ENCODE data around the gene GLOD4.
A peak's percentile ranks its signal among the peaks of the same experiment; 100 is the strongest.
"Not testable (repeated sequence)": the region's sequence is repeated elsewhere in the genome, so short reads cannot be mapped to it uniquely, and the experiment has no call there.

Gene GLOD4, protein sequence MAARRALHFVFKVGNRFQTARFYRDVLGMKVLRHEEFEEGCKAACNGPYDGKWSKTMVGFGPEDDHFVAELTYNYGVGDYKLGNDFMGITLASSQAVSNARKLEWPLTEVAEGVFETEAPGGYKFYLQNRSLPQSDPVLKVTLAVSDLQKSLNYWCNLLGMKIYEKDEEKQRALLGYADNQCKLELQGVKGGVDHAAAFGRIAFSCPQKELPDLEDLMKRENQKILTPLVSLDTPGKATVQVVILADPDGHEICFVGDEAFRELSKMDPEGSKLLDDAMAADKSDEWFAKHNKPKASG

DNA sequence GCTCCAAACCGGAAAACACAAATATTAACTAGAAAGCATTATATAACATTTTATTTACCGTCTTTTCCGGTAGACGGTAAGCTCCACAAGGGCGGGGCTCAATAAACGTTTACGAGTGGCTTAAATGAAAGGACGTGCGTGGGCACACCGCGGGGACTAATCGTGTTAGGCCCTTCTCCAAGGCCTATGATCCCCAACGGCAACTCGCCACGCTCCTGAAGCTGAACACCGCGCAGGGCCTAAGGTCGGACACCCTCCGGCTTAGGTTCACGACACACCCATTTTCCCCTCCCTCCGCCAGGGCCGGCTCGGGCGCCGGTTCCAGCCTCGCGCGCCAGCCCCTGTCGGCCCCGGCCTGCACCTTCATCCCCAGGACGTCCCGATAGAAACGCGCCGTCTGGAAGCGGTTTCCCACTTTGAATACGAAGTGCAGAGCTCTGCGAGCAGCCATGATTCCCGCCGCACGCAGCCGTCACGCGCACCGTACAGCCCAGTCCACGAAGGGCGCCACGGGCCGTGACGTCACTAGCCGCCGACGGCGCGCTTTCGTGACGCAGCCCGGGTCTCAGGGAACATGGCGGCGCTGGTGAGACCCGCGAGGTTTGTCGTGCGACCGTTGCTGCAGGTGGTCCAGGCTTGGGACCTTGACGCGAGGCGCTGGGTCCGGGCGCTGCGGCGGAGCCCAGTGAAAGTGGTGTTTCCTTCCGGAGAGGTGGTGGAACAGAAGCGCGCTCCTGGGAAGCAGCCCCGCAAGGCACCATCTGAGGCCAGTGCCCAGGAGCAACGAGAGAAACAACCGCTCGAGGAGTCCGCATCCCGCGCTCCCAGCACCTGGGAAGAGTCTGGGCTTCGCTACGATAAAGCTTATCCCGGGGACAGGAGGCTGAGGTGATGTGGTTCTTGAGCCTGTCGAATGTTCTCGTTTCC is at the start of gene GLOD4, which contains the start of gene MRM3:
TSS of gene GLOD4 (minus strand) at position 476 of the 927 bp plus-strand sequence. CDS start at position 451, 25 bp downstream.
TSS of gene MRM3 (plus strand) at position 549 of the 927 bp plus-strand sequence. CDS start at position 575, 26 bp downstream.
- peak; percentile 64 for DNase-seq

GRCh38 chr17:830950-831349 is 48.9 kb upstream of the GLOD4 start:
- no peak for DNase-seq

DNA sequence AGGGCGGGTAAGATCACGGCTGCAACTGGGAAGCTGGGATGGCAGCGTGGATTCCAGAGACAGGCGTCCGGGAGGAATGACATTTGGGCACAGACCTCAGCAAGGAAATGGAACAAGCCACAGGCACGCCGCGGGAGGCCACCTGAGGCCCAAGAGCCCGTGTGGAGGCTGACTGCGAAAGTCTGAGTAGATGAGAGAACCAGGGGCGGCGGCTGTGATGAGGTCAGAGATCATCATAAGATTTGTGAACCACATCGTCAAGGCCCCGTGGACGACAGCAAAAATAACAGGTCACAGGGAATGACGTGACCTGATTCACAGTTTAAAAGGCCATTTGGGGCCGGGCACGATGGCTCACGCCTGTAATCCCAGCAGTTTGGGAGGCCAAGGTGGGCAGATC is 48.3 kb upstream of the GLOD4 start:
- DNase-seq: no peak

GRCh38 chr17:829614-830013 is 47.5 kb upstream of the GLOD4 start:
- not testable (repeated sequence) for DNase-seq

- no peak for DNase-seq
These were observed 46.7 kb upstream of the GLOD4 start for GRCh38 chr17:828761-829160.

DNA sequence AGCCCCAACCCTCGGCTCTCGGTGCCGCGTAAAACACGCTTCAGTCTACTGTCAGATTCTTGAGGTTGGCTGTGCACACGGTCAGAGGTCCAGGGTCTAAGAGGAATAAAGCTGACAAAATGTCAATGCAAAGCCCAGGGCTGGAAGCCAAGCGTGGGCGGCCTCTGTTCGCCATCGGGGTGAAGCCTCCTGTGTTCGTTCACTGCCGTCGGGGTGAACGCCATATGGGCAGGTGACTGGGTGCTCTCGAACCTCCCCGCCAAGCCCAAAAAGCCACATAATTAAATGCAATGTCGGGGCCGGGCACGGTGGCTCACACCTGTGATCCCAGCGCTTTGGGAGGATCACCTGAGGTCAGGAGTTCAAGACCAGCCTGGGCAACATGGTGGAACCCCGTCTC is 44.7 kb upstream of the GLOD4 start:
- no peak for DNase-seq

DNA sequence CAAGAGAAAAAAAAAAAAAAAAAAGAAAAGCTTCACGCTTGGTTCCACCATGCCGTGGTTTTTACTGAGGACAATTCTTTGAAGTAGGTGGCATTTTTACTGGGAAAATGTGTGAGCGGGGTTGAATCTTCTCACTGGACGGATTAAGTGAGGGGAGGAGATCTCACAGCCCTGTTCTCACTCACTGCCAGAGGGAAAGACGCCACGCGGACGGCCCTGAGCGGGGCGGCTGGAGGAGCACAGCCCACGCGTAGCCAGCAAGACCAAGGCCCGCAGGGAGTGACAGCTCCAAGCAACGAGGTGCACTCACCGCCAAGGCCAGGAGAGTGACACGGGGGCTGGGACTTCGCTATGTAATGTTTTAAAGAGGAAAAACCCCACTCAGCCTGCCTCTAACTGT is 43.1 kb upstream of the GLOD4 start:
- DNase-seq: no peak

DNA sequence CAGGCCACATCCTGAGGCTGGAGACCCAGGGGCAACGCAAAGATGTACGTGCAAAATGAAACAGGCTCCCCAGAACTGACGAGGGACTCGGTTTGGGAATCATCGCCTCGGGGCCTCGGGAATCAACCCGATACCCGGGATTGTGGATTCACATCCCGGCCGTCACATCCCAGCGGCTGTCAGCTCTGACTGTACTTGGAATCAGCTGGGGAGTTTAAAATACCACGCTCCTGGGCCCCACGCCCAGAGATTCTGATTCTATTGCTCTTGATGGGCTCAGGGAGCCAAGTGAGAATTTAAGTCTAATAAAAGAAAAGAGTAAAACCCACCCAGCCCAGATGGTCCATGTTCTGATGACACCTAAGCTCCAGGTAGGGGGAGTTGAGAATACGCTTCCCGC is 42.3 kb upstream of the GLOD4 start:
- DNase-seq: no peak

DNA sequence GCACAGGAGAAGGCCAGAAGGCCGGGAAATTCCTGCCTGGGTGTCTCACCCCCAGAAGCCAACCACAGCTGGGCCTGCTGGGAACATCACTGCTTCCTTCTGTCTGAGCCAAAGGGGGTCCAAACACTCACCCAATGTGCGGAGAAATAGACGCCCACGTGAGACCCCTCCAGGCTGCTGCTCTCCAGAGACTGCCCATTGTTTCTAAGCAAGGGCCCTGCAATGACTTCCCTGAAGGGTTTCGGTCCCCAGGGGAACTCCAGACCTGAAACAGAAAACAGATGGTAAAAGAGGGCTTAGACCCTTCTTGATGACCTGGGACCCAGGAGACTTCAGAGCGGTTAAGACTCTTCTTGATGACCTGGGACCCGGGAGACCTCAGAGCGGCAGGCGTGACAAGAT is 41.4 kb upstream of the GLOD4 start:
- DNase-seq: no peak

DNA sequence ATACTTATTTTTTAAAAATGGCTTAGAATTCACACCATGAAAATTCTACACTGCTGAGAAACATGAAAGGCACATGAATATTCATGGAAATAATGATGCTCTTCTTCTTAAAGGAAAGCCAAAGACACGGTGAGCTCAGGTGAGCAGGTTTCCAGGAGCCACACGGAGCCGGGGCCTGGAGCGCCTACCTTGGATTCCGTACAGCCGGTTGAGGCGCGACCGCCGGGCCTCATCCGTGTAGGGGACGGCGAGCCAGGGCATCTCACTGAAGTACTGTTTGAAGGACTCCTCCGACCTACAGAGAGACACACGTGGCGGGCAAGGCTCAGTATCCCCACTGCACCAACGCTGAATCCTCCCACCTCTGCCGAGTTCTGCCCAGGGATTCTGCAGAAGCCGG is 37.2 kb upstream of the GLOD4 start:
- DNase-seq: no peak

DNA sequence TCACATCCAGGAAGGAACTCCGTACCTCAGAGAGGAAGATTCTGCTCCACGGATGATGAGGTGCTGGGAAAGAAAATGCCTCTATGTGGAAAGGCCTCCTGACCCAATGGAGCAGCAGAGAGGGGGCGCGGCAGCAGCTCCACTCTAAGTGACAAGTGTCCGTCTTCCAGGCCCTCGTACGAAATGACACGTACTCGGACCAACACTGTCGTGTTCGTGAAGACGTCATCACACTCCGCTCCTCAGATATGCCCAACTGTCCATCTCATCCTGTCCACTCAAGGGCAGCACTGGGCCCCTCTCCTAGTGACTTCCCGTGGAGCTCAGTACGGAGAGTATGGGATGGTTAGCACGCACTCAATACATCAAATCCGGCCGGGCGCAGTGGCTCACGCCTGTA is 32.3 kb upstream of the GLOD4 start:
- no peak for DNase-seq

- no peak for DNase-seq
These were observed 30.6 kb upstream of the GLOD4 start for GRCh38 chr17:812638-813204.

GRCh38 chr17:811051-811784 is 29.1 kb upstream of the GLOD4 start:
- DNase-seq: no peak

GRCh38 chr17:807523-808294 is 25.6 kb upstream of the GLOD4 start:
- DNase-seq: no peak

DNA sequence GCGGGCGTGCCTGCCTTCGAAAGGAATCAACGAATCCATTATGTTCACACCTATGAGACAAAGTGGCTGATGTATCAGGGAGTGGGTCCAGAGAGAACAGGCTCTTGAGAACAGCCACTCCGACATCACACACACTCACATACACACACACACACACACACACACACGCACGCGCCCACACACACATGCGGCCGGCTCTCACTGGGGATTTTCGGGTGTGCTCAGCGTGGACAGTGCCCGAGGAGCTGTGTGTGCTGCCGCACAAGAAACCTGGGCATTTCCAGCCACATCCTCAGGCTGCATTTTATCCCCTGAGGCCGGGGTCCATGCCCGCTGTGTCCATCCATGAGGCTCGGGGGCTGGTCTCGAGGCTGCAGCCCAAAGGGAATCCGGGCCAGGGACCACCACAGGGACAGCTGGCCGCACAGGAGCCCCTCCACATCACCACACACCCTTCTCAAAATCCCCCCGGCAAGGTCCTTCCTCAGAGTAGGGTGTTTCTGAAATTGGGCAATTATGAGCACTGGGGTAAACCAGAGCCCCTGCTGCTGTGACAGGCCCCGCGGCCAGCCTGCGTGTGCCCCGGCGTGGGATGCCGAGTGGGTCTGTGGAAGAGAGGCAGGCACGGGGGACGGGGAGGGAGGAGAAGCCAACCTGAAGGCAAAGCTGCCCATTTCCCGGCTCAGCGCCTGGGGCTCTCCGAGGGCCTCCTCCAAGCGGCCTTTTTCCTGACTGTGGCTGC is 24.9 kb upstream of the GLOD4 start:
- no peak for DNase-seq

DNA sequence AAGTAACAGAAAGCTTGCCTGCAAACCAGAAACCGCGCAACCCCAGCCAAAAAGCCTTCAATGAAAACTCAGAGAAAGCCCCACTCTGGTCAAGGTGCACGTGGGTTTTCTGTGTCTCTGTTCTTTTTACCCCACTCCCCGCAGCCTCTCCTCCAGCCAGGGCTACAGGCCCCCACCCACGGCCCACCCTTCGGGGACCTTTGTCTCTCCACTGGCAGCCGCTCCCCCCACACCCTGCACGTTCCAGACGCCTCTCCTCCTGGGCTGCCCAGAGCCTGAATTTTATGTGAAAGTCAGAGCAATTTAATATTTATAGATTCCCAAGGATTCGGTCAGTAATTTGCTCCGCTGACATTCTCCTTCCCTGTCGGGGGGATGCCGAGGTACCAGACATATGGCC is 24.3 kb upstream of the GLOD4 start:
- no peak for DNase-seq

GRCh38 chr17:805886-806285 is 23.8 kb upstream of the GLOD4 start:
- DNase-seq: not testable (repeated sequence)

- DNase-seq: no peak
These were observed 22.7 kb upstream of the GLOD4 start for GRCh38 chr17:804541-805435.

- no peak for DNase-seq
These were observed 21.1 kb upstream of the GLOD4 start for GRCh38 chr17:802901-803881.

Data from NK-92 treated with Interleukin-12 subunit alpha and Interleukin-12 subunit beta, amount 100 ng/mL, for 24 hours (cell line).